Stimulated activated CD8-positive, alpha-beta memory T cell treated with anti-CD3 and anti-CD28 coated beads, Interleukin-15, amount 100 ng/mL, for 48 hours (primary cell): ENCODE measurements around the gene TRAPPC5.

Experiments used
- DNase-seq, 2 donors: peaks; one replicate each; pipeline ENCODE4 v3.0.0-alpha.2; 2020; ENCODE audit warnings: low read depth in 2 of 2

The TRAPPC5 gene

GRCh38 chr19:7730286-7731217, 49.9 kb downstream of the TRAPPC5 start:
- DNase-seq: no peak

- no peak for DNase-seq
Observed at GRCh38 chr19:7731218-7731595, 50.6 kb downstream of the TRAPPC5 start.

GRCh38 chr19:7731615-7732014, 51.0 kb downstream of the TRAPPC5 start:
- DNase-seq: no peak

DNA sequence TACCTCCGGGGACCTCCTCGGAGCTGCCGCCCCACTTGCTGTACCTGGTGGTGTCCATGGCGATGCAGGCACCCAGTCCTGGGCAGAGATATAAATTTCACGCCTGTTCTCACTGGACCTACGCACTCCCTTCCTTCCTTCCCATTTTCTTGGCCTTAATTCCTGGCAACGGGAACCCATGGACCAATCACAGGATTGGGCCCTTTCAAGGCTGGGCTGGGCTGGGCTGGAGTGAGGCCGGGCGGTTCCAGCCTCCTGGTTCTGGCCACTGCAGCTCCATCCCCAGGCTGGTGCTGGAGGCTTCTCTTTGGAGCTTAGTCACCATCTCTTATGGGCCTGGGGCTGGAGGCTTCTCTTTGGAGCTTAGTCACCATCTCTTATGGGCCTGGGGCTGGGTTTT, 51.4 kb downstream of the TRAPPC5 start, which contains the start of gene CLEC4G:
TSS of gene CLEC4G (minus strand) at position 66 of the 400 bp plus-strand sequence. CDS start at position 58, 8 bp downstream.
- DNase-seq: no peak

DNA sequence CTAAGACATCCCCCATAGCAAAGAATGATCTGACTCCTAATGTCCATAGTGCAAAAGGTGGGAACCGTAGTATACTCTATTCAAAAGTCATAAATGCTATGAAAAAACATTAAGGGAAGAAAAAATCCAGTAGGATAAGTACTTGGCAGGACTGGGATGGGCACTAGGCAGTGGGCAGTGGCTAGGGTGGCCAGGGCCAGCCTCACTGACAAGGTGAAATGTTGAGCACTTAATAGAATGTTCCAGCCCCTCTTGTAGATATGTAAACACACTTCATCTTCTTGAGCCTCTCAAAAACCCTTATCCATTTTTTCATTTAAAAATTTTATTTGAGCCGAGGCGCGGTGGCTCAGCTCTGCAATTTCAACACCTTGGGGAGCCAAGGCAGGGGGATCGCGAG, 52.7 kb downstream of the TRAPPC5 start:
- DNase-seq: no peak

- DNase-seq: no peak
Observed at GRCh38 chr19:7734220-7735203, 53.9 kb downstream of the TRAPPC5 start.

DNA sequence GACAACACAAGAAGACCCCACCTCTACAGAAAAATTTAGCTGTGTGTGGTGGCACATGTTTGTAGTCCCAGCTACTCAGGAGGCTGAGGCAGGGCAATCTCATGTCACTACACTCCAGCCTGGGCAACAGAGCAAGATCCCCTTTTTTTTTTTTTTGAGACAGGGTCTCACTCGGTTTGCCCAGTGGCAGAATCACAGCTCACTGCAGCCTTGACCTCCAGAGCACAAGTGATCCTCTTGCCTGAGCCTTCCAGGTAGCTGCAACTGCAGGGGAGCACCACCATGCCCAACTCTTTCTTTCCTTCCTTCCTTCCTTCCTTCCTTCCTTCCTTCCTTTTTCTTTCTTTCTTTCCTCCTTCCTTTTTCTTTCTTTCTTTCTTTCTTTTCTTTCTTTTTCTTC, 55.5 kb downstream of the TRAPPC5 start:
- no peak for DNase-seq

DNA sequence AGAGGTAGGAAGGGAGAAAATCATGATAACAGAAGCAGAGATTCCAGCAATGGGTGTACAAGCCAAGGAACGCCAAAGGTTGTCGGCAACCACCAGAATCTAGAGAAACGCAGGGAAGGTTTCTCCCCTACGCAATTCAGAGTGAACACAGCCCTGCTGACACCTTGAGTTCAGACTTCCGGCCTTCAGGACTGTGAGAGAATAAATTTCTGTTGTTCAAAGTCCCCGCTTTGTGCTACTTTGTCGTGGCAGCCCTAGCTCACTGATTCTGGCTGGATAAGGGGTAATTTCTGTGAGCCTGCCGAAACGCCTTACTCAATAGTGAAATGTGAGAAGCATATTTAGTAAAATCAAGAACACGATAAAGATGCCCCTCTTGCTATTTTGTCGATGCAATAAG, 56.6 kb downstream of the TRAPPC5 start:
- no peak for DNase-seq
